ENCODE results near the gene CENPS.

DNA sequence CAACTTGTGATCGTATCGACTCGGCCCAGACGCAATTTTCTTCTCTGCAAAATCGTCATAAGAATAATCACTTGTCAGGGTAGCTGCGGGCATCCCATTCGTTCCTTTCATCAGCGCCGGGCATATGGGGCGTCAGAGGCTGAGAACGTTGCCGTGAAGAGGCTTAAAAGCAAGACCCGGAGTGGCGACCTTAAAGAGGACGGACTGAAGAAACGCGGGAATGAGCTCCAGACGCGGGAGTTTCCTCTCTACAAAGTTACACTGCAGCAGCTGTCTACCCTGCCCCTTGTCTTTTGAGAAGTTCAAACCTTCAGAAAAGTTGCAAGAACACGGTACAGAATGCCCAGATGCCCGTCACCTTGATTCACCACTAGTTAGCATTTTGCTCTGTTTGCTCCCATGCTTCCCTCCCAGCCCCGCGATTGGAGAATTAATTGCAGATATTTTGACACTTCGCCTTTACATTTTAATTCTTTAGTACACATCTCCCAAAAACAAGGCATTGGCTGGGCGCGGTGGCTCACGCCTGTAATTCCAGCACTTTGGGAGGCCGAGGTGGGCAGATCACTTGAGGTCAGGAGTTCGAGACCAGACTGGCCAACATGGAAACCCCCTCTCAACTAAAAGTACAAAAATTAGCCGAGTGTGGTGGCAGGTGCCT is 967 bp downstream of the CENPS start:
- TF ChIP-seq, protein P1, sequence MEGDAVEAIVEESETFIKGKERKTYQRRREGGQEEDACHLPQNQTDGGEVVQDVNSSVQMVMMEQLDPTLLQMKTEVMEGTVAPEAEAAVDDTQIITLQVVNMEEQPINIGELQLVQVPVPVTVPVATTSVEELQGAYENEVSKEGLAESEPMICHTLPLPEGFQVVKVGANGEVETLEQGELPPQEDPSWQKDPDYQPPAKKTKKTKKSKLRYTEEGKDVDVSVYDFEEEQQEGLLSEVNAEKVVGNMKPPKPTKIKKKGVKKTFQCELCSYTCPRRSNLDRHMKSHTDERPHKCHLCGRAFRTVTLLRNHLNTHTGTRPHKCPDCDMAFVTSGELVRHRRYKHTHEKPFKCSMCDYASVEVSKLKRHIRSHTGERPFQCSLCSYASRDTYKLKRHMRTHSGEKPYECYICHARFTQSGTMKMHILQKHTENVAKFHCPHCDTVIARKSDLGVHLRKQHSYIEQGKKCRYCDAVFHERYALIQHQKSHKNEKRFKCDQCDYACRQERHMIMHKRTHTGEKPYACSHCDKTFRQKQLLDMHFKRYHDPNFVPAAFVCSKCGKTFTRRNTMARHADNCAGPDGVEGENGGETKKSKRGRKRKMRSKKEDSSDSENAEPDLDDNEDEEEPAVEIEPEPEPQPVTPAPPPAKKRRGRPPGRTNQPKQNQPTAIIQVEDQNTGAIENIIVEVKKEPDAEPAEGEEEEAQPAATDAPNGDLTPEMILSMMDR (IDR thresholded peaks at IDR 0.05) = no peak
- TF ChIP-seq POLR2AphosphoS5 (IDR thresholded peaks at IDR 0.05) = no peak
